Liver (tissue), 3 donors: ENCODE data around the gene DHRSX.

Experiments
- EGR1 ChIP-seq, 2 donors: IDR thresholded peaks; 2 replicates each; pipeline ENCODE4 v1.6.1; 2016 to 2018; ENCODE audit warnings: antibody characterized with exemption in 2 of 2, low read depth in 2 of 2
- FOXA1 ChIP-seq: IDR thresholded peaks from 2 replicates; pipeline ENCODE4 v1.6.1; 2016; ENCODE audit warnings: antibody characterized with exemption
- TAF1 ChIP-seq: conservative IDR thresholded peaks from 2 replicates; pipeline ENCODE4 v1.6.1; 2016; ENCODE audit warnings: antibody characterized with exemption, mild to moderate bottlenecking
- TF ChIP-seq, protein P1 (sequence below): fragments of 150-350 bp; IDR thresholded peaks from 2 replicates; pipeline ENCODE4 v1.5.1; 2017; ENCODE audit warnings: improper control_type of control experiment, low read depth, low read length; ENCODE audit not compliant: missing input control
- donor health status: healthy.
- donor health status: healthy.

DNA sequence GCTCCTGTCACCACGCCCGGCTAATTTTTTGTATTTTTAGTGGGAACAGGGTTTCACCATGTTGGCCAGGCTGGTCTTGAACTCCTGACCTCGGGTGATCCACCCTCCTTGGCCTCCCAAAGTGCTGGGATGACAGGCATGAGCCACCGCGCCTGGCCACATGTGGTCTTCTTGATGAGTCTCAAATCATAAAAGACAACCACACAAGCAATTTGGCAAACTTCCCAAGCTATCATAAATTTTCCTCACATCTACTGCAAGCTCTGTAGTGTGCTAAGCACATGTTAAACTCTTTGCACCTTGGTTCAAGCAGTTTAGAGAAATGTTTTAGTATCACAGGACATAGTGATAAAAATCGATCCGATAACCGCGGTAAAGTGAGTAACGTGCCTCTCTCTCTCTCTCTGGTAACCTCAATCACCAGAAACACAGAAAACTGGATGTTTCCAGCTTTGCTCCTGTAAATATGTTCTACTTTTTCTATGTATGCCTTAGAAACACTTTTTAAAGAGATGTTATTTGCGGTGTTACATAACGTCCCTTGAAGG is 256.8 kb downstream of the DHRSX start:
- TF ChIP-seq, protein P1, sequence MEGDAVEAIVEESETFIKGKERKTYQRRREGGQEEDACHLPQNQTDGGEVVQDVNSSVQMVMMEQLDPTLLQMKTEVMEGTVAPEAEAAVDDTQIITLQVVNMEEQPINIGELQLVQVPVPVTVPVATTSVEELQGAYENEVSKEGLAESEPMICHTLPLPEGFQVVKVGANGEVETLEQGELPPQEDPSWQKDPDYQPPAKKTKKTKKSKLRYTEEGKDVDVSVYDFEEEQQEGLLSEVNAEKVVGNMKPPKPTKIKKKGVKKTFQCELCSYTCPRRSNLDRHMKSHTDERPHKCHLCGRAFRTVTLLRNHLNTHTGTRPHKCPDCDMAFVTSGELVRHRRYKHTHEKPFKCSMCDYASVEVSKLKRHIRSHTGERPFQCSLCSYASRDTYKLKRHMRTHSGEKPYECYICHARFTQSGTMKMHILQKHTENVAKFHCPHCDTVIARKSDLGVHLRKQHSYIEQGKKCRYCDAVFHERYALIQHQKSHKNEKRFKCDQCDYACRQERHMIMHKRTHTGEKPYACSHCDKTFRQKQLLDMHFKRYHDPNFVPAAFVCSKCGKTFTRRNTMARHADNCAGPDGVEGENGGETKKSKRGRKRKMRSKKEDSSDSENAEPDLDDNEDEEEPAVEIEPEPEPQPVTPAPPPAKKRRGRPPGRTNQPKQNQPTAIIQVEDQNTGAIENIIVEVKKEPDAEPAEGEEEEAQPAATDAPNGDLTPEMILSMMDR: no peak
- TF ChIP-seq TAF1 (no peak), EGR1 (IDR thresholded peaks at IDR 0.05; ENCODE audit: low read depth in 2 of 2) (no peak), FOXA1 (no peak)
